Measurements from ENCODE around the gene GPR82. TPM values are rescaled to one million over a fixed set of nuclear protein-coding genes. Genes with fewer than 3 reads are reported as not detected.

The GPR82 gene
- total RNA-seq, 1 experiment from 2014 or later = not detected

Other genes with a start within 250 kb of the GPR82 start
- not detected in 2 replicates for gene GPR34, start 35.2 kb upstream of the GPR82 start, total RNA-seq (2014; rRNA removed; shearing (Covaris generic))
- 21.9 and 22.8 TPM in 2 replicates for gene CASK, start 199.4 kb downstream of the GPR82 start, total RNA-seq (2014; rRNA removed; shearing (Covaris generic))

Measured in RPMI7951 (cell line).